OCI-LY3 (cell line): ENCODE measurements around the gene MYLK.
"Not testable (repeated sequence)": the region's sequence is repeated elsewhere in the genome, so short reads cannot be mapped to it uniquely, and the experiment has no call there.

ENCODE experiments used
- H2AFZ ChIP-seq: fragments of 200-600, 300-600 bp; shearing (Covaris generic); 2 replicates; pipeline ENCODE4 v1.6.0; 2014; ENCODE audit warnings: antibody characterized with exemption, low read depth, low read length
- H3K27ac ChIP-seq: fragments of 200-600, 300-600 bp; sonication (generic); 2 replicates; pipeline ENCODE4 v1.5.1; 2014; ENCODE audit warnings: mild to moderate bottlenecking, low read length, moderate library complexity, mixed read lengths
- H3K27me3 ChIP-seq: fragments of 200-600, 300-600 bp; sonication (generic); 2 replicates; pipeline ENCODE4 v1.6.1; 2014; ENCODE audit warnings: low read depth, low read length, mixed read lengths
- H3K36me3 ChIP-seq: fragments of 200-600, 300-600 bp; sonication (generic); replicated peaks from 2 replicates; pipeline ENCODE3; 2014; ENCODE audit warnings: low read depth, low read length, mixed read lengths
- H3K4me1 ChIP-seq: fragments of 300-600, 200-600 bp; sonication (generic); 2 replicates; pipeline ENCODE4 v1.6.1; 2014; ENCODE audit warnings: low read length, mixed read lengths
- H3K4me2 ChIP-seq: fragments of 200-600, 300-600 bp; sonication (generic); 2 replicates; pipeline ENCODE4 v1.6.1; 2014; ENCODE audit warnings: low read length, mixed read lengths
- H3K4me3 ChIP-seq: fragments of 300-600, 200-600 bp; sonication (generic); 2 replicates; pipeline ENCODE4 v1.5.1; 2014; ENCODE audit warnings: antibody characterized with exemption, mild to moderate bottlenecking, low read length, moderate library complexity
- H3K79me2 ChIP-seq: fragments of 300-600, 200-600 bp; shearing (Covaris generic); 2 replicates; pipeline ENCODE4 v1.6.1; 2014; ENCODE audit warnings: mild to moderate bottlenecking, low read length, mixed read lengths
- H3K9ac ChIP-seq: fragments of 300-600, 200-600 bp; shearing (Covaris generic); 2 replicates; pipeline ENCODE4 v1.6.0; 2014; ENCODE audit warnings: mild to moderate bottlenecking, low read length, moderate library complexity
- H3K9me3 ChIP-seq: fragments of 200-600, 300-600 bp; shearing (Covaris generic); 2 replicates; pipeline ENCODE4 v1.6.1; 2014; ENCODE audit warnings: low read length, mixed read lengths; ENCODE audit not compliant: insufficient read depth
- H4K20me1 ChIP-seq: fragments of 200-600, 300-600 bp; sonication (generic); 2 replicates; pipeline ENCODE4 v1.6.1; 2016; ENCODE audit warnings: low read length, mixed read lengths; ENCODE audit not compliant: insufficient read depth
- EZH2phosphoT487 ChIP-seq: fragments of 200-600 bp; shearing (Covaris generic); IDR thresholded peaks from 2 replicates; pipeline ENCODE4 v1.6.1; 2018; ENCODE audit warnings: antibody characterized with exemption, mixed run types, low read depth
- TF ChIP-seq, protein P1 (sequence below): fragments of 200-600, 300-600 bp; sonication (generic); IDR thresholded peaks from 2 replicates; pipeline ENCODE4 v1.5.1; 2014; ENCODE audit warnings: antibody characterized with exemption, low read length, low read depth

Gene MYLK

GRCh38 chr3:123708531-123708930 is 175.6 kb downstream of the MYLK start:
- H2AFZ ChIP-seq, result no peak overlapping the region

GRCh38 chr3:123707641-123708040 is 176.5 kb downstream of the MYLK start:
- H3K4me2 ChIP-seq, H3K9ac ChIP-seq, H3K79me2 ChIP-seq, H3K36me3 ChIP-seq, H3K9me3 ChIP-seq, H3K27me3 ChIP-seq, H3K4me3 ChIP-seq, H4K20me1 ChIP-seq, H3K27ac ChIP-seq, H2AFZ ChIP-seq, H3K4me1 ChIP-seq: not testable (repeated sequence)

More at GRCh38 chr3:123708531-123708930, 175.6 kb downstream of the MYLK start:
- no peaks in the 10 kb centered on the region for H3K36me3 ChIP-seq
- peaks cover 3% of the 10 kb centered on the region; the same call in 1 of the 2 replicates for H3K4me1 ChIP-seq
- no peaks in the 10 kb centered on the region for H4K20me1 ChIP-seq
- H3K9me3 ChIP-seq, result no peaks in the 10 kb centered on the region
- H3K27ac ChIP-seq, result peak overlapping the region; percentile 61
- 0 out of 2 replicates have a peak overlapping the region, but pooled peaks have one; percentile 24 for H3K4me2 ChIP-seq
- TF ChIP-seq, protein P1, sequence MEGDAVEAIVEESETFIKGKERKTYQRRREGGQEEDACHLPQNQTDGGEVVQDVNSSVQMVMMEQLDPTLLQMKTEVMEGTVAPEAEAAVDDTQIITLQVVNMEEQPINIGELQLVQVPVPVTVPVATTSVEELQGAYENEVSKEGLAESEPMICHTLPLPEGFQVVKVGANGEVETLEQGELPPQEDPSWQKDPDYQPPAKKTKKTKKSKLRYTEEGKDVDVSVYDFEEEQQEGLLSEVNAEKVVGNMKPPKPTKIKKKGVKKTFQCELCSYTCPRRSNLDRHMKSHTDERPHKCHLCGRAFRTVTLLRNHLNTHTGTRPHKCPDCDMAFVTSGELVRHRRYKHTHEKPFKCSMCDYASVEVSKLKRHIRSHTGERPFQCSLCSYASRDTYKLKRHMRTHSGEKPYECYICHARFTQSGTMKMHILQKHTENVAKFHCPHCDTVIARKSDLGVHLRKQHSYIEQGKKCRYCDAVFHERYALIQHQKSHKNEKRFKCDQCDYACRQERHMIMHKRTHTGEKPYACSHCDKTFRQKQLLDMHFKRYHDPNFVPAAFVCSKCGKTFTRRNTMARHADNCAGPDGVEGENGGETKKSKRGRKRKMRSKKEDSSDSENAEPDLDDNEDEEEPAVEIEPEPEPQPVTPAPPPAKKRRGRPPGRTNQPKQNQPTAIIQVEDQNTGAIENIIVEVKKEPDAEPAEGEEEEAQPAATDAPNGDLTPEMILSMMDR, result no peak
- TF ChIP-seq EZH2phosphoT487, result no peak
- no peaks in the 10 kb centered on the region for H3K79me2 ChIP-seq
- no peak overlapping the region for H3K9ac ChIP-seq
- H3K27me3 ChIP-seq, result no peaks in the 10 kb centered on the region
- no peak overlapping the region for H3K4me3 ChIP-seq

GRCh38 chr3:123706871-123707270 is 177.3 kb downstream of the MYLK start:
- no peak for TF ChIP-seq EZH2phosphoT487
- TF ChIP-seq, protein P1, result no peak
- no peaks in the 10 kb centered on the region for H3K36me3 ChIP-seq
- H3K4me2 ChIP-seq, result no peak overlapping the region

GRCh38 chr3:123705488-123706285 is 178.4 kb downstream of the MYLK start:
- Histone ChIP-seq H3K36me3 (no peaks in the 10 kb centered on the region), H3K9ac (no peak overlapping the region), H3K4me1 (peaks cover 3% of the 10 kb centered on the region; the same call in 1 of the 2 replicates), H3K27ac (no peak overlapping the region), H3K4me3 (no peak overlapping the region), H3K9me3 (no peaks in the 10 kb centered on the region), H4K20me1 (no peaks in the 10 kb centered on the region), H3K27me3 (no peaks in the 10 kb centered on the region), H3K79me2 (no peaks in the 10 kb centered on the region), H2AFZ (no peak overlapping the region), H3K4me2 (no peak overlapping the region)
- TF ChIP-seq EZH2phosphoT487, result no peak
- TF ChIP-seq, protein P1, result no peak

More at GRCh38 chr3:123706871-123707270, 177.3 kb downstream of the MYLK start:
- Histone ChIP-seq H3K79me2 (no peaks in the 10 kb centered on the region), H3K27me3 (no peaks in the 10 kb centered on the region), H3K4me1 (peaks cover 3% of the 10 kb centered on the region; the same call in 1 of the 2 replicates), H3K9me3 (no peaks in the 10 kb centered on the region), H4K20me1 (no peaks in the 10 kb centered on the region), H2AFZ (no peak overlapping the region), H3K4me3 (no peak overlapping the region), H3K27ac (no peak overlapping the region), H3K9ac (no peak overlapping the region)

- H3K4me1 ChIP-seq, H4K20me1 ChIP-seq, H2AFZ ChIP-seq, H3K9me3 ChIP-seq, H3K27ac ChIP-seq, H3K79me2 ChIP-seq, H3K36me3 ChIP-seq, H3K4me2 ChIP-seq, H3K27me3 ChIP-seq, H3K4me3 ChIP-seq, H3K9ac ChIP-seq: not testable (repeated sequence)
Measured at GRCh38 chr3:123703663-123704062, 180.5 kb downstream of the MYLK start.
